Bronchial epithelial cell (primary cell): ENCODE results near the gene CHD3. TPM values are rescaled to one million over a fixed set of nuclear protein-coding genes. Genes with fewer than 3 reads are reported as not detected.

ENCODE experiments used
- DNase-seq: peaks from one replicate; pipeline ENCODE4 v3.0.0-alpha.2; 2010; ENCODE audit warnings: low read depth
- FAIRE-seq: peaks from 2 replicates; lab custom pipeline; 2011; peaks lifted over from hg19 to GRCh38; lab: Jason Lieb, UNC
- H3K27me3 ChIP-seq: 2 replicates; pipeline ENCODE4 v1.5.1; 2011; ENCODE audit warnings: low read length; ENCODE audit not compliant: control insufficient read depth, insufficient read depth
- H3K36me3 ChIP-seq: 2 replicates; pipeline ENCODE4 v1.5.1; 2011; ENCODE audit warnings: low read length; ENCODE audit not compliant: control insufficient read depth, insufficient read depth
- H3K4me3 ChIP-seq: 2 replicates; pipeline ENCODE4 v1.5.1; 2011; ENCODE audit warnings: mild to moderate bottlenecking, low read depth, low read length, control low read depth
- total RNA-seq: library from RNA; depleted of rRNA; stranded (reverse); fragments of >200 nt; gene quantifications from 2 replicates; pipeline ENCODE4 v1.2.1, GENCODE V29; 2014
- TF ChIP-seq, protein P1 (sequence below): IDR thresholded peaks from 2 replicates; pipeline ENCODE4 v1.5.1; 2011; ENCODE audit warnings: mild to moderate bottlenecking, moderate library complexity, low read length, control low read depth, inconsistent platforms; ENCODE audit not compliant: insufficient read depth, severe bottlenecking

Gene CHD3
- total RNA-seq, 1 donor from 2014 or later, result 41.3 TPM

DNA sequence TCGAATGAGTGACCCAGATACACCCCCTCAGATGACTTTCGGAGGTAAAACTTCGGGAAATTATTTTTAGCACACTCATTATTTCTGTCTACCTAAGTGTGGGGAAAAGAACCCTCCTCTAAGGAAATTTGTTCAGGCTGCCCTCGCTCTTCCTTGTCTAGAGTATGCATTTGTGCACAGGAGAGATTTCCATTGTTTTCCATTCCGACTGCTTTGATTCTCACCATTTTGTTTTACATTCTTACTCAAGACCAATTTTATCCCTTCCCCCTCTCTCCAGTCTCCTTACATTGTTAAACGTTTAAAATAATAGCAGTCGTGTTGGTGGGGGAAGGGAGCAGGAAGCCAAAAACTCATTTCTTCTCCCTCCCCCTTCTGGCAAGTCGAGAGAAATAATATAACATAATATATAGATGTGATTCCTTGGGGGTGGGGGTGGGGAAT, 1.5 kb upstream of the CHD3 start:
- DNase-seq, result no peak
- no peaks in the 10 kb centered on the region for H3K27me3 ChIP-seq
- H3K36me3 ChIP-seq, result peaks cover 17% of the 10 kb centered on the region
- FAIRE-seq, result no peak
- H3K4me3 ChIP-seq, result peak overlapping the region; percentile 94
- TF ChIP-seq, protein P1, sequence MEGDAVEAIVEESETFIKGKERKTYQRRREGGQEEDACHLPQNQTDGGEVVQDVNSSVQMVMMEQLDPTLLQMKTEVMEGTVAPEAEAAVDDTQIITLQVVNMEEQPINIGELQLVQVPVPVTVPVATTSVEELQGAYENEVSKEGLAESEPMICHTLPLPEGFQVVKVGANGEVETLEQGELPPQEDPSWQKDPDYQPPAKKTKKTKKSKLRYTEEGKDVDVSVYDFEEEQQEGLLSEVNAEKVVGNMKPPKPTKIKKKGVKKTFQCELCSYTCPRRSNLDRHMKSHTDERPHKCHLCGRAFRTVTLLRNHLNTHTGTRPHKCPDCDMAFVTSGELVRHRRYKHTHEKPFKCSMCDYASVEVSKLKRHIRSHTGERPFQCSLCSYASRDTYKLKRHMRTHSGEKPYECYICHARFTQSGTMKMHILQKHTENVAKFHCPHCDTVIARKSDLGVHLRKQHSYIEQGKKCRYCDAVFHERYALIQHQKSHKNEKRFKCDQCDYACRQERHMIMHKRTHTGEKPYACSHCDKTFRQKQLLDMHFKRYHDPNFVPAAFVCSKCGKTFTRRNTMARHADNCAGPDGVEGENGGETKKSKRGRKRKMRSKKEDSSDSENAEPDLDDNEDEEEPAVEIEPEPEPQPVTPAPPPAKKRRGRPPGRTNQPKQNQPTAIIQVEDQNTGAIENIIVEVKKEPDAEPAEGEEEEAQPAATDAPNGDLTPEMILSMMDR, result peak; percentile 8

DNA sequence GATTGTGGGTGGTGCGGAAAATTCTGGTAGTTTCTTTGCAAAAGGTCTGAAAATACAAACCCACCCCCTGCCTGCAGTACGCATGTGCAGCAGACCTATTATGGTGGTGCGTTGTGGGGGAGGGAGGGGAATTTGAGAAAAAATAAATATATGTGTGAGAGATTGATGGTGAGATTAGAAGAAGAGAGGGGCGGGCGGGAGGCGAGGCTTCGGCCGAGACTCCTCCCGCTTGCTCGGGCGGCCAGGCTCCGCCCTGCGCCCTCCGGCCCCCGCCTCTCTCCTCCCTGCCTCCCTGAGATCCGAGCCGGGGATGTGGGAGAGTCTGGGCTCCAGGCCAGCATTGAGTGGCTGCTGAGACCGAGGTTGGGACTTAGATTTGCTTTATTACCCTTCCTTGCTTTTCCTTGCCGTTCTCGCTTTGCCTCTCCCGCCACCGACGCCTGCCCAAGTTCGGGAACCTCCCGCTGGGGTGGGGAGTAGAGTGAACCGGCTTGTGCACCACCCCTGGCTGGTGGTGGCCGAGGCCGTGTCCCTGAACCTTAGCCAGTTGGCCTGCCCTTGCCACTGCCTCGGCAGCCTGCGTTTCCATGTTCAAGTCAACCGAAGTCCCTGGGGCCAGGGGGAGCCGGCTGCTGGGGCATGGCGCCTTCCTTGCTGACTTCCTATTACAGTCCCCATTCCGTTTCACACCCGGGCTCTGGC, 956 bp upstream of the CHD3 start:
- peak overlapping the region; percentile 94 for H3K4me3 ChIP-seq
- FAIRE-seq (no peak), DNase-seq (peak; percentile 96)
- TF ChIP-seq, protein P1, result no peak
- H3K36me3 ChIP-seq, result peaks cover 17% of the 10 kb centered on the region
- no peaks in the 10 kb centered on the region for H3K27me3 ChIP-seq

DNA sequence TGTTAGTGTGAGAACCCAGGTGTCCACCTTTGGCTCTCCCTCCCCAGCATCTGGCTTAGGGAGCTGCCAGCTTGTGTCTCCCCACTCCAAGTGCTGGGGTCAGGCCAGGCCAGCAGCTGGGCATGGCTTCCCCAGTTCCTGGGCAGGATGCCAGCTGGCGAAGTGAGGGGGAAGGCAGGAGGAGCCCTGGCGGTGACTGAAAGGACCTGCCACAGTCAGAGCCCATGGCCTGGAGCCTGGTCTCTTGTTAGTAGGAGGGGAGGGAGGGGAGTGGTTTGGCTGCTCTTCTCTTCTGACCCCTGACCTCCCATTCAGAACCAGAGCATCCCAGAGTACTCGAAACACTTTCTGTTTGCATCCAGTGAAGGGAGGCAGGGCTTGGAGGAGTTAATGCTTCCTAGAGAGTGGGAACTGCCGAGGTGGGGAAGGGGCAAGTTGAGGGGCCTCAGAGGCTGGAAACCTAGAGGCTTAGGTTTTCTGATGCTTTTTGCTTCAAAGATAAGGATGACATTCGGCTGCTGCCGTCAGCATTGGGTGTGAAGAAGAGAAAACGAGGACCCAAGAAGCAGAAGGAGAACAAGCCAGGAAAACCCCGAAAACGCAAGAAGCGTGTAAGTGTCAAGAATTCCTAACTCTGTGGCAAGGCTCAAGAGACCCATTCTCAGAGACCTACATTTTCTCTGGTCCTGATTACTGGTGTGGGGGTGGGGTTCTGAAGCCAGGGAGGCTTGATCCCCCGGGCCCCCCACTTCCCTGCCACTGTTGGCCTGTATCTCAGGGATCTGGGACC, 772 bp downstream of the CHD3 start:
- TF ChIP-seq, protein P1, result peak; percentile 55
- Histone ChIP-seq H3K36me3 (peaks cover 29% of the 10 kb centered on the region), H3K4me3 (no peak overlapping the region), H3K27me3 (no peaks in the 10 kb centered on the region)
- FAIRE-seq, result no peak
- peak; percentile 74 for DNase-seq

- Histone ChIP-seq H3K36me3 (peaks cover 51% of the 10 kb centered on the region), H3K27me3 (no peaks in the 10 kb centered on the region), H3K4me3 (no peak overlapping the region)
- DNase-seq (no peak), FAIRE-seq (no peak)
- TF ChIP-seq, protein P1, result no peak
Measured at GRCh38 chr17:7893187-7893880, 4.7 kb downstream of the CHD3 start.

DNA sequence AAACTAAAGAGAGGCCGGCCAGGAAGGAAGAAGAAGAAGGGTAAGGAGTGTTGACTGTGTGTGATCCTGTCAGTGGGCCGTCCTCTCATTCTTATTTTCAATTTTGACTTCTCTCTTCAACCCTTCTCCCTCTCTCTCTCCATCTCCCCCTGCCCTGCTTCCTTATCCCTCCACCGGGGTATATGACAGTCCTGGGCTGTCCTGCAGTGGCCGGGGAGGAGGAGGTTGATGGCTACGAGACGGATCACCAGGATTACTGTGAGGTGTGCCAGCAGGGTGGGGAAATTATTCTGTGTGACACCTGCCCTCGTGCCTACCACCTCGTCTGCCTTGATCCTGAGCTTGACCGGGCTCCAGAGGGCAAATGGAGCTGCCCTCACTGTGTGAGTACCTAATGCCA, 5.6 kb downstream of the CHD3 start:
- Histone ChIP-seq H3K36me3 (peaks cover 60% of the 10 kb centered on the region), H3K27me3 (no peaks in the 10 kb centered on the region), H3K4me3 (no peak overlapping the region)
- FAIRE-seq (no peak), DNase-seq (no peak)
- TF ChIP-seq, protein P1, result no peak
